ENCODE measurements around the gene DBH.

DBH gene

GRCh38 chr9:133690081-133690561 lies 54.0 kb downstream of the DBH start:
- Mint-ChIP-seq H3K27ac (peak overlapping the region; percentile 25 to 51 (median 31)), H3K27me3 (ENCODE audit: low read depth) (peaks cover 29% of the 10 kb centered on the region), H3K4me3 (no peak overlapping the region), H3K9me3 (no peaks in the 10 kb centered on the region), H3K36me3 (ENCODE audit: low read depth) (no peaks in the 10 kb centered on the region), H3K4me1 (peaks cover 15% of the 10 kb centered on the region)
- no peak for TF ChIP-seq CTCF (IDR thresholded peaks at IDR 0.05; ENCODE audit: unreplicated experiment in 3 of 3)

GRCh38 chr9:133691191-133691590 lies 55.0 kb downstream of the DBH start:
- H3K36me3 Mint-ChIP-seq (ENCODE audit: low read depth), result no peaks in the 10 kb centered on the region
- peak overlapping the region in 2 of 3 experiments; percentile 38 to 39 for H3K27ac Mint-ChIP-seq
- H3K4me3 Mint-ChIP-seq, result no peak overlapping the region
- peaks cover 22% of the 10 kb centered on the region for H3K27me3 Mint-ChIP-seq (ENCODE audit: low read depth)
- no peaks in the 10 kb centered on the region for H3K9me3 Mint-ChIP-seq
- H3K4me1 Mint-ChIP-seq, result peaks cover 11% of the 10 kb centered on the region
- TF ChIP-seq CTCF (IDR thresholded peaks at IDR 0.05; ENCODE audit: unreplicated experiment in 3 of 3), result no peak

GRCh38 chr9:133691626-133692363 lies 55.6 kb downstream of the DBH start:
- no peaks in the 10 kb centered on the region for H3K9me3 Mint-ChIP-seq
- H3K27ac Mint-ChIP-seq, result peak overlapping the region in 2 of 3 experiments; percentile 26 to 41
- peaks cover 11% of the 10 kb centered on the region for H3K4me1 Mint-ChIP-seq
- no peaks in the 10 kb centered on the region for H3K36me3 Mint-ChIP-seq (ENCODE audit: low read depth)
- no peak for TF ChIP-seq CTCF (IDR thresholded peaks at IDR 0.05; ENCODE audit: unreplicated experiment in 3 of 3)
- peaks cover 22% of the 10 kb centered on the region for H3K27me3 Mint-ChIP-seq (ENCODE audit: low read depth)
- no peak overlapping the region for H3K4me3 Mint-ChIP-seq

GRCh38 chr9:133692364-133692985 lies 56.3 kb downstream of the DBH start:
- TF ChIP-seq CTCF (IDR thresholded peaks at IDR 0.05; ENCODE audit: unreplicated experiment in 3 of 3), result no peak
- H3K36me3 Mint-ChIP-seq (ENCODE audit: low read depth), result no peaks in the 10 kb centered on the region

GRCh38 chr9:133693116-133693515 lies 57.0 kb downstream of the DBH start:
- H3K27ac Mint-ChIP-seq, result no peak overlapping the region
- TF ChIP-seq CTCF (IDR thresholded peaks at IDR 0.05; ENCODE audit: unreplicated experiment in 3 of 3), result no peak
- H3K27me3 Mint-ChIP-seq (ENCODE audit: low read depth), result peaks cover 20% of the 10 kb centered on the region
- H3K4me1 Mint-ChIP-seq, result peaks cover 11% of the 10 kb centered on the region
- H3K36me3 Mint-ChIP-seq (ENCODE audit: low read depth), result no peaks in the 10 kb centered on the region
- no peak overlapping the region for H3K4me3 Mint-ChIP-seq
- no peaks in the 10 kb centered on the region for H3K9me3 Mint-ChIP-seq

More at GRCh38 chr9:133692364-133692985, 56.3 kb downstream of the DBH start:
- Mint-ChIP-seq H3K27me3 (ENCODE audit: low read depth) (peaks cover 22% of the 10 kb centered on the region), H3K27ac (no peak overlapping the region), H3K9me3 (no peaks in the 10 kb centered on the region), H3K4me1 (peaks cover 11% of the 10 kb centered on the region), H3K4me3 (no peak overlapping the region)

Data from nephron (organoid).